HG03097 (cell line): ENCODE measurements around the gene UVSSA.
"Not testable (repeated sequence)": the region's sequence is repeated elsewhere in the genome, so short reads cannot be mapped to it uniquely, and the experiment has no call there.

Experiments used
- ATAC-seq: cut with Tn5 transposase; IDR thresholded peaks from one replicate; pipeline ENCODE4 v1.9.1; 2021; ENCODE audit not compliant: unreplicated experiment, low FRiP score

The UVSSA gene

GRCh38 chr4:1385373-1386340, 38.6 kb downstream of the UVSSA start:
- ATAC-seq, result no peak

GRCh38 chr4:1393363-1393762, 46.4 kb downstream of the UVSSA start:
- not testable (repeated sequence) for ATAC-seq

- ATAC-seq, result no peak
Observed at GRCh38 chr4:1393866-1394265, 46.9 kb downstream of the UVSSA start.

- ATAC-seq, result not testable (repeated sequence)
Observed at GRCh38 chr4:1394554-1395388, 47.8 kb downstream of the UVSSA start.

- not testable (repeated sequence) for ATAC-seq
Observed at GRCh38 chr4:1395389-1395820, 48.4 kb downstream of the UVSSA start.

GRCh38 chr4:1395941-1396805, 49.2 kb downstream of the UVSSA start:
- ATAC-seq, result no peak

- ATAC-seq, result no peak
Observed at GRCh38 chr4:1396806-1397455, 49.9 kb downstream of the UVSSA start.

- no peak for ATAC-seq
Observed at GRCh38 chr4:1398681-1399507, 51.9 kb downstream of the UVSSA start.

GRCh38 chr4:1399508-1400190, 52.6 kb downstream of the UVSSA start:
- ATAC-seq, result no peak

- no peak for ATAC-seq
Observed at GRCh38 chr4:1400191-1400805, 53.3 kb downstream of the UVSSA start.

- no peak for ATAC-seq
Observed at GRCh38 chr4:1400831-1401408, 53.9 kb downstream of the UVSSA start.

GRCh38 chr4:1401409-1402020, 54.5 kb downstream of the UVSSA start:
- ATAC-seq, result no peak

GRCh38 chr4:1402021-1402515, 55.1 kb downstream of the UVSSA start:
- no peak for ATAC-seq

- no peak for ATAC-seq
Observed at GRCh38 chr4:1402516-1403091, 55.6 kb downstream of the UVSSA start.

- ATAC-seq, result no peak
Observed at GRCh38 chr4:1403177-1403583, 56.2 kb downstream of the UVSSA start.
